IMR-90 (cell line): ENCODE results near the gene CST5. TPM values are rescaled to one million over a fixed set of nuclear protein-coding genes. Genes with fewer than 3 reads are reported as not detected.
"Not testable (repeated sequence)": the region's sequence is repeated elsewhere in the genome, so short reads cannot be mapped to it uniquely, and the experiment has no call there.

Source experiments
- ATAC-seq: fragments of 200-7000 bp; cut with Tn5 transposase; 2 replicates; pipeline ENCODE4 v1.9.1; 2020; ENCODE audit warnings: low read depth, mild to moderate bottlenecking, moderate library complexity
- BruUV-seq: library from RNA; stranded (reverse); fragments of 400-500 nt; replicated peaks from 2 replicates; lab custom pipeline; 2021; lab: Mats Ljungman, UMichigan
- CTCF ChIA-PET: fragments of 300-600 bp; formaldehyde crosslinking; extraction: SDS; loops from one replicate; lab custom pipeline; 2021; ENCODE audit warnings: antibody characterized with exemption; lab: Yijun Ruan, JAX
- POLR2A ChIA-PET: fragments of 300-600 bp; sonication (Branson Sonifier 250); formaldehyde crosslinking; loops from one replicate; lab custom pipeline; 2022; ENCODE audit warnings: antibody characterized with exemption; ENCODE audit not compliant: unreplicated experiment; lab: Charles Lee
- DNase-seq: peaks from one replicate; pipeline ENCODE4 v3.0.0; 2013
- H2AFZ ChIP-seq: replicated peaks from 2 replicates; pipeline ENCODE3; 2013; ENCODE audit warnings: low read length, mild to moderate bottlenecking; ENCODE audit not compliant: poor library complexity
- H2AK5ac ChIP-seq: 2 replicates; pipeline ENCODE4 v1.6.1; 2013; ENCODE audit warnings: low read depth, low read length, inconsistent platforms
- H2AK9ac ChIP-seq: replicated peaks from 2 replicates; pipeline ENCODE3; 2013; ENCODE audit warnings: mild to moderate bottlenecking, low read depth, low read length, moderate library complexity; ENCODE audit not compliant: poor library complexity
- H2BK120ac ChIP-seq: 2 replicates; pipeline ENCODE4 v1.6.1; 2013; ENCODE audit warnings: low read depth, low read length, inconsistent platforms
- H2BK15ac ChIP-seq: 3 replicates; pipeline ENCODE4 v1.6.1; 2013; ENCODE audit warnings: low read depth, low read length, inconsistent platforms
- H2BK20ac ChIP-seq: 2 replicates; pipeline ENCODE4 v1.6.1; 2013; ENCODE audit warnings: low read depth, mild to moderate bottlenecking, inconsistent platforms, low read length, moderate library complexity
- H2BK5ac ChIP-seq: 2 replicates; pipeline ENCODE4 v1.6.1; 2013; ENCODE audit warnings: mild to moderate bottlenecking, low read depth, low read length, inconsistent platforms; ENCODE audit not compliant: poor library complexity, severe bottlenecking
- H3K14ac ChIP-seq: replicated peaks from 2 replicates; pipeline ENCODE4 v1.6.1; 2013; ENCODE audit warnings: low read depth, low read length, inconsistent platforms
- H3K18ac ChIP-seq: 2 replicates; pipeline ENCODE4 v1.6.1; 2013; ENCODE audit warnings: low read depth, low read length, control low read depth
- H3K23ac ChIP-seq: 2 replicates; pipeline ENCODE4 v1.6.1; 2013; ENCODE audit warnings: low read depth, low read length, inconsistent platforms
- H3K27ac ChIP-seq: 2 replicates; pipeline ENCODE4 v1.5.1; 2013; ENCODE audit warnings: mild to moderate bottlenecking, control low read depth, low read length; ENCODE audit not compliant: insufficient read depth
- H3K27me3 ChIP-seq: 2 replicates; pipeline ENCODE4 v1.6.1; 2013; ENCODE audit warnings: low read length; ENCODE audit not compliant: control insufficient read depth, insufficient read depth
- H3K36me3 ChIP-seq: 2 replicates; pipeline ENCODE4 v1.6.1; 2013; ENCODE audit warnings: low read length, mixed read lengths; ENCODE audit not compliant: control insufficient read depth, insufficient read depth
- H3K4ac ChIP-seq: 2 replicates; pipeline ENCODE4 v1.6.1; 2013; ENCODE audit warnings: low read depth, low read length, inconsistent platforms
- H3K4me1 ChIP-seq: 2 replicates; pipeline ENCODE4 v1.6.1; 2013; ENCODE audit warnings: low read length, mixed read lengths; ENCODE audit not compliant: control insufficient read depth, insufficient read depth
- H3K4me2 ChIP-seq: 2 replicates; pipeline ENCODE4 v1.6.1; 2013; ENCODE audit warnings: low read depth, mild to moderate bottlenecking, control low read depth, low read length, moderate library complexity
- H3K4me3 ChIP-seq: 2 replicates; pipeline ENCODE4 v1.5.1; 2013; ENCODE audit warnings: low read depth, mild to moderate bottlenecking, control low read depth, low read length, moderate library complexity; ENCODE audit not compliant: insufficient read depth
- H3K56ac ChIP-seq: 2 replicates; pipeline ENCODE4 v1.6.1; 2013; ENCODE audit warnings: low read length, inconsistent platforms; ENCODE audit not compliant: insufficient read depth; ENCODE audit errors: extremely low read depth
- H3K79me1 ChIP-seq, 2 experiments: 2 replicates each; pipeline ENCODE4 v1.6.1; 2013; ENCODE audit warnings: low read length in 2 of 2, inconsistent platforms in 1 of 2, low read depth in 1 of 2
- H3K9ac ChIP-seq: 2 replicates; pipeline ENCODE4 v1.6.1; 2013; ENCODE audit warnings: low read depth, low read length, control low read depth
- H3K9me1 ChIP-seq: 2 replicates; pipeline ENCODE4 v1.6.1; 2013; ENCODE audit warnings: low read length, inconsistent platforms; ENCODE audit not compliant: insufficient read depth
- H3K9me3 ChIP-seq: 2 replicates; pipeline ENCODE4 v1.6.1; 2013; ENCODE audit warnings: low read length; ENCODE audit not compliant: control insufficient read depth, insufficient read depth
- H4K20me1 ChIP-seq: 2 replicates; pipeline ENCODE4 v1.6.1; 2013; ENCODE audit warnings: low read length, inconsistent platforms; ENCODE audit not compliant: insufficient read depth
- H4K5ac ChIP-seq: 2 replicates; pipeline ENCODE4 v1.6.1; 2013; ENCODE audit warnings: mild to moderate bottlenecking, low read depth, low read length, control low read depth
- H4K8ac ChIP-seq, 2 experiments: 2 replicates each; pipeline ENCODE4 v1.6.1; 2013; ENCODE audit warnings: low read depth in 2 of 2, low read length in 2 of 2, control low read depth in 1 of 2, inconsistent platforms in 1 of 2
- H4K91ac ChIP-seq: 2 replicates; pipeline ENCODE4 v1.6.1; 2013; ENCODE audit warnings: low read depth, low read length, inconsistent platforms; ENCODE audit not compliant: insufficient read depth
- WGBS, 2 experiments: methylation state at CpG; one replicate each; pipeline versions ENCODE4 v1.1.5 to v1.1.7; 2013; ENCODE audit warnings: missing lambda C conversion rate in 2 of 2; ENCODE audit not compliant: insufficient read length in 1 of 2; ENCODE audit errors: extremely low coverage in 2 of 2; 5-methylcytosine and 5-hydroxymethylcytosine counted together
- dilution Hi-C: fragments of 300-500 bp; cut with HindIII; formaldehyde crosslinking; loops from one replicate; pipeline ENCODE4 v1.14.3; 2018; ENCODE audit warnings: low sequenced_read_pairs; ENCODE audit not compliant: unreplicated experiment
- in situ Hi-C: fragments of 300-500 bp; cut with MboI; formaldehyde crosslinking; loops from 3 replicates; pipeline ENCODE4 v1.14.3; 2019; ENCODE audit warnings: low sequenced_read_pairs, inconsistent platforms, mixed read lengths
- intact Hi-C: fragments of 100-400 bp; cut with micrococcal nuclease; formaldehyde crosslinking; loops from 2 replicates; pipeline ENCODE4 v1.10.0; 2022
- polyA plus RNA-seq, 3 experiments: library from polyadenylated mRNA; depleted of rRNA; stranded (reverse); fragments of >200 nt; gene quantifications; 2 replicates each; pipeline ENCODE4 v1.2.3, GENCODE V29; 2012; ENCODE audit warnings: low replicate concordance in 1 of 3
- total RNA-seq: library from RNA; depleted of rRNA; stranded (reverse); fragments of >200 nt; gene quantifications from 2 replicates; pipeline ENCODE4 v1.2.3, GENCODE V29; 2012

The CST5 gene
- total and polyA plus RNA-seq, 2 of the 4 experiments (the other 2 are of a cell fraction): not detected

DNA sequence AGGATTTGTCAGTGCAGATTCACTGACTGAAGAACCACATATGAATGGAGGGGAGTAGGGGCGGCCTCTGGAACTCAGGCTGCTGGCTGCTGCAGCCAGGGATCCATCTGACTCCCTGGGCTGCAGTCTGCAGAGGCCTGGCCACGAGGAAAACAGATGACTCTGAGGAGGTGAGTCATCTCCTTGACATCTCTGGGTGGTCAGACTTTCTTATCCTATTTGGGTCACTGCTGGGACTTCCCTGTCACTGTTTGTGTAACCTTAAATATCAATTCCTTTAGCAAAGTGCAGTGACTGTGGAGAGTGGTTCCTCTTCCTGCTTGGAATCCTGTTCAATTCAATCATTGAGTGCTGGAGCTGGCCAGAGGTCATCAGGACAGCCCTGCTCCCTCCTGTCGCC, 47.6 kb downstream of the CST5 start:
- H3K4me1 ChIP-seq, H4K5ac ChIP-seq, in situ Hi-C loops, H3K4me2 ChIP-seq, H2AFZ ChIP-seq, H2AK5ac ChIP-seq, H3K4me3 ChIP-seq, H2AK9ac ChIP-seq, H4K20me1 ChIP-seq, POLR2A ChIA-PET, H3K9ac ChIP-seq, H3K9me3 ChIP-seq, H3K27me3 ChIP-seq, H4K91ac ChIP-seq, H3K9me1 ChIP-seq, BruUV-seq, H3K4ac ChIP-seq, H4K8ac ChIP-seq, H3K36me3 ChIP-seq, H3K56ac ChIP-seq, H3K18ac ChIP-seq, H2BK5ac ChIP-seq, H3K79me1 ChIP-seq, H3K27ac ChIP-seq, H2BK120ac ChIP-seq, H3K23ac ChIP-seq, H2BK20ac ChIP-seq, H3K14ac ChIP-seq, dilution Hi-C loops, intact Hi-C loops, H2BK15ac ChIP-seq: not testable (repeated sequence)
- WGBS, 2 experiments: no CpG with 5 or more reads among the region's 3 CpGs
- peak; percentile 84 for ATAC-seq
- peak; percentile 19 for DNase-seq
- CTCF ChIA-PET: interaction anchor here (1.0 kb wide), 1 partner anchor 18 kb away, joined by 3 read pairs; no protein-coding TSS in a partner anchor
